HG03432 (cell line): ENCODE data around the gene IL17D.
A peak's percentile ranks its signal among the peaks of the same experiment; 100 is the strongest.

Experiments
- ATAC-seq: cut with Tn5 transposase; IDR thresholded peaks from one replicate; pipeline ENCODE4 v1.9.1; 2021; ENCODE audit warnings: mild to moderate bottlenecking, moderate library complexity; ENCODE audit not compliant: unreplicated experiment

Gene IL17D

GRCh38 chr13:20689291-20689690 lies 14.2 kb upstream of the IL17D start:
- no peak for ATAC-seq

GRCh38 chr13:20691616-20692015 lies 11.9 kb upstream of the IL17D start:
- ATAC-seq: no peak

- ATAC-seq: no peak
Observed at GRCh38 chr13:20696073-20696472, 7.4 kb upstream of the IL17D start.

- ATAC-seq: no peak
Observed at GRCh38 chr13:20699715-20700114, 3.8 kb upstream of the IL17D start.

GRCh38 chr13:20700288-20700687 lies 3.2 kb upstream of the IL17D start:
- no peak for ATAC-seq

- no peak for ATAC-seq
Observed at GRCh38 chr13:20701461-20701860, 2.0 kb upstream of the IL17D start.

- no peak for ATAC-seq
Observed at GRCh38 chr13:20702530-20702914, 977 bp upstream of the IL17D start.

- ATAC-seq: peak; percentile 91
Observed at GRCh38 chr13:20703780-20704458, 420 bp downstream of the IL17D start.

- no peak for ATAC-seq
Observed at GRCh38 chr13:20704459-20705069, 1.1 kb downstream of the IL17D start.

- no peak for ATAC-seq
Observed at GRCh38 chr13:20706661-20707060, 3.2 kb downstream of the IL17D start.

GRCh38 chr13:20708216-20708615 lies 4.7 kb downstream of the IL17D start:
- ATAC-seq: no peak

GRCh38 chr13:20709369-20709768 lies 5.9 kb downstream of the IL17D start:
- no peak for ATAC-seq

- no peak for ATAC-seq
Observed at GRCh38 chr13:20709782-20710181, 6.3 kb downstream of the IL17D start.

- ATAC-seq: no peak
Observed at GRCh38 chr13:20711301-20712044, 8.0 kb downstream of the IL17D start.

- no peak for ATAC-seq
Observed at GRCh38 chr13:20713014-20713376, 9.5 kb downstream of the IL17D start.

- ATAC-seq: no peak
Observed at GRCh38 chr13:20713751-20714150, 10.3 kb downstream of the IL17D start.

GRCh38 chr13:20714161-20714560 lies 10.7 kb downstream of the IL17D start:
- no peak for ATAC-seq

GRCh38 chr13:20714563-20715329 lies 11.2 kb downstream of the IL17D start:
- no peak for ATAC-seq

- no peak for ATAC-seq
Observed at GRCh38 chr13:20715330-20715712, 11.8 kb downstream of the IL17D start.

- ATAC-seq: no peak
Observed at GRCh38 chr13:20716951-20717350, 13.5 kb downstream of the IL17D start.
